ENCODE measurements around the gene AHDC1.

DNA sequence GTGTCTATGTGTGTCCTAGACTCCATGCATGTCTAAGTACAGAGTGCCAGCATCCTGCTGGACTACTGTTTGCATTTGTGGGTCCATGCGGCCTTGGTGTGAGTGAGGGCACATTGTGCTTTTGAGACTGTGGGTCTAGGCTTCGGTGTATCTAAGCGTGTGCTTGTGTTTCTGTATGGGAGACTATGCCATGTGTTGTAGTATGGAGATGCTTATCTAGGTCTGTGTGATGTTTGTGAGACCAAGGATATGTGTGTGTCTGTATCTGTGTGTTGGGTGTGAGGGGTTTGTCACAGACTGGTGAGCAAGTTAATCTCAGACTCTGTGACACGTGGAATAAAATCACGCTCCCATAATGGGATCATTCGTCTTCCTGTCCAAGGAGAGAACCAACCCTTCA, 14.5 kb downstream of the AHDC1 start:
- no peak for TF ChIP-seq SP2 (tag by site-specific recombination; IDR thresholded peaks at IDR 0.05)
- TF ChIP-seq CTCF (tag by site-specific recombination; IDR thresholded peaks at IDR 0.05): no peak
- no peak for TF ChIP-seq HOXA7 (CRISPR knock-in tag; IDR thresholded peaks at IDR 0.05; ENCODE audit: borderline replicate concordance)
- TF ChIP-seq BCL6B (tag by site-specific recombination; IDR thresholded peaks at IDR 0.05): no peak
- TF ChIP-seq ZNF558 (tag by site-specific recombination; IDR thresholded peaks at IDR 0.05): no peak
- no peak for TF ChIP-seq ZBTB21 (tag by site-specific recombination; IDR thresholded peaks at IDR 0.05)
- no peak for TF ChIP-seq TCF7L2 (IDR thresholded peaks at IDR 0.05; ENCODE audit: borderline replicate concordance, low read depth, low read length)
